K562 (cell line): ENCODE measurements around the gene CALM1. TPM values are rescaled to one million over a fixed set of nuclear protein-coding genes. Genes with fewer than 3 reads are reported as not detected.

Experiments used
- AFF4 ChIP-seq: sonication (generic); formaldehyde crosslinking; IDR thresholded peaks from 2 replicates; pipeline ENCODE4 v1.8.0; 2023; ENCODE audit warnings: mild to moderate bottlenecking, missing genetic modification reagents
- E2F4 ChIP-seq: sonication (generic); formaldehyde crosslinking; IDR thresholded peaks from 2 replicates; pipeline ENCODE4 v1.8.0; 2022; ENCODE audit warnings: mild to moderate bottlenecking, low read depth, missing genetic modification reagents
- GABPB2 ChIP-seq: fragments of 250-450 bp; sonication (Bioruptor Pico); conservative IDR thresholded peaks from 2 replicates; pipeline ENCODE4 v1.5.1; 2021; ENCODE audit warnings: mild to moderate bottlenecking
- GTF2E2 ChIP-seq: fragments of 200-800 bp; sonication (Bioruptor generic); IDR thresholded peaks from 2 replicates; pipeline ENCODE4 v1.6.1; 2016; ENCODE audit warnings: missing genetic modification characterization, missing compliant biosample characterization
- ILF3 ChIP-seq: fragments of 450-650 bp; IDR thresholded peaks from 2 replicates; pipeline ENCODE4 v1.6.1; 2018; ENCODE audit warnings: antibody characterized with exemption, mild to moderate bottlenecking, moderate library complexity, borderline replicate concordance
- KAT7 ChIP-seq: sonication (generic); formaldehyde crosslinking; IDR thresholded peaks from 2 replicates; pipeline ENCODE4 v1.8.0; 2022; ENCODE audit warnings: missing genetic modification reagents, mild to moderate bottlenecking, borderline replicate concordance
- MAZ ChIP-seq, 2 experiments: fragments of 450-650 bp in 1 of 2; sonication (generic) in 1 of 2; formaldehyde crosslinking; IDR thresholded peaks in 1 of 2; conservative IDR thresholded peaks in 1 of 2; 2 replicates each; pipeline versions ENCODE4 v1.4.0 to v1.5.0; 2020; ENCODE audit warnings: mild to moderate bottlenecking in 1 of 2, missing genetic modification reagents in 1 of 2
- NR0B1 ChIP-seq: fragments of 450-650 bp; IDR thresholded peaks from one replicate; pipeline ENCODE4 v1.6.1; 2018; ENCODE audit warnings: mild to moderate bottlenecking, moderate library complexity; ENCODE audit not compliant: partially characterized antibody
- NR2C1 ChIP-seq, 2 experiments: fragments of 450-650 bp; IDR thresholded peaks; 2 replicates each; pipeline ENCODE4 v1.6.1; 2017; ENCODE audit warnings: mild to moderate bottlenecking in 2 of 2, antibody characterized with exemption in 1 of 2, inconsistent platforms in 1 of 2, missing compliant biosample characterization in 1 of 2, missing genetic modification characterization in 1 of 2
- OTX1 ChIP-seq: fragments of 450-650 bp; formaldehyde crosslinking; IDR thresholded peaks from 2 replicates; pipeline ENCODE4 v1.4.0; 2022; ENCODE audit warnings: mild to moderate bottlenecking
- PHF8 ChIP-seq: fragments of 200-600 bp; sonication (generic); IDR thresholded peaks from 2 replicates; pipeline ENCODE4 v1.6.1; 2012; ENCODE audit warnings: mixed run types, mild to moderate bottlenecking, inconsistent platforms, low read length, moderate library complexity, borderline replicate concordance
- SMAD2 ChIP-seq: fragments of 150-350 bp; IDR thresholded peaks from 2 replicates; pipeline ENCODE4 v1.6.1; 2014; ENCODE audit warnings: low read depth, mild to moderate bottlenecking, low read length
- SRSF1 ChIP-seq: fragments of 200-400 bp; formaldehyde crosslinking; IDR thresholded peaks from 2 replicates; pipeline ENCODE4 v1.6.1; 2017; ENCODE audit warnings: mild to moderate bottlenecking, low read depth, low read length, moderate library complexity
- TBL1XR1 ChIP-seq, 2 experiments: IDR thresholded peaks; 2 replicates each; pipeline ENCODE4 v1.6.1; 2012; ENCODE audit warnings: improper control_type of control experiment in 2 of 2, low read length in 2 of 2, mild to moderate bottlenecking in 1 of 2
- TSC22D4 ChIP-seq: fragments of 450-650 bp; IDR thresholded peaks from 2 replicates; pipeline ENCODE4 v1.6.1; 2016; ENCODE audit warnings: missing genetic modification characterization, missing biosample characterization, control low read depth
- XRCC4 ChIP-seq: IDR thresholded peaks from one replicate; pipeline ENCODE4 v1.6.1; 2011; ENCODE audit not compliant: insufficient read depth, insufficient read length; ENCODE audit errors: extremely low read depth
- ZNF133 ChIP-seq: fragments of 250-450 bp; sonication (Bioruptor Pico); IDR thresholded peaks from 2 replicates; pipeline ENCODE4 v1.4.0; 2020; ENCODE audit warnings: mild to moderate bottlenecking
- ZNF224 ChIP-seq: sonication (generic); formaldehyde crosslinking; IDR thresholded peaks from 2 replicates; pipeline ENCODE4 v1.8.0; 2022; ENCODE audit warnings: mild to moderate bottlenecking, missing genetic modification reagents
- ZNF232 ChIP-seq: sonication (generic); formaldehyde crosslinking; IDR thresholded peaks from 2 replicates; pipeline ENCODE4 v1.8.0; 2022; ENCODE audit warnings: mild to moderate bottlenecking, missing genetic modification reagents
- ZNF445 ChIP-seq: fragments of 250-450 bp; sonication (Bioruptor Pico); IDR thresholded peaks from 2 replicates; pipeline ENCODE4 v1.4.0; 2020; ENCODE audit warnings: low read depth, mild to moderate bottlenecking, moderate library complexity
- polyA plus RNA-seq, 8 experiments: library from polyadenylated mRNA; depleted of rRNA in 4 of 8; stranded (reverse) in 5 of 8; unstranded in 3 of 8; fragments of >200 nt; fragmentation: Nextera tagmentation in 2 of 8; fragmentation: Illumina TruSeq in 1 of 8; extraction: Ambion mirVana in 2 of 8; extraction: Trizol in 1 of 8; gene quantifications; 2 replicates each; pipeline versions ENCODE4 v1.2.1 to v1.2.3, GENCODE V29; 2011 to 2014; ENCODE audit warnings: inconsistent platforms in 1 of 8, missing spikeins in 1 of 8
- total RNA-seq, 7 experiments: library from RNA; depleted of rRNA in 6 of 7; stranded (reverse); fragments of >200 nt in 6 of 7; fragmentation: Illumina TruSeq in 2 of 7; extraction: Trizol in 2 of 7; gene quantifications; 2 replicates each; pipeline versions ENCODE4 v1.2.1 to v1.2.3, GENCODE V29; 2011 to 2021; ENCODE audit warnings: low replicate concordance in 1 of 7

The CALM1 gene
- total and polyA plus RNA-seq, 9 of the 15 experiments (the other 6 are each of a cell fraction or from before 2014, with no cell fraction given), result 48.0 to 269 (median 158) TPM

GRCh38 chr14:90396341-90397339, at the start of gene CALM1 (continued):
- peak; percentile 91 for TF ChIP-seq AFF4 (CRISPR knock-in tag)
- no peak for TF ChIP-seq SMAD2
- peak; percentile 85; the same call in 1 of the 2 replicates for TF ChIP-seq ILF3
- peak; percentile 72 to 90; a peak in 3 of 4 replicates for TF ChIP-seq MAZ (CRISPR knock-in tag; conservative IDR thresholded peaks at IDR 0.05 in 1 of 2, IDR thresholded peaks at IDR 0.05 in 1 of 2)
- no peak for TF ChIP-seq XRCC4
- 0 out of 2 replicates have a peak, but pooled peaks have one; percentile 33 for TF ChIP-seq E2F4
- no peak for TF ChIP-seq ZNF445 (CRISPR knock-in tag)
- no peak for TF ChIP-seq ZNF133 (CRISPR knock-in tag)
- TF ChIP-seq GTF2E2 (tag), result peak; percentile 87
- peak; percentile 96 for TF ChIP-seq PHF8
- TF ChIP-seq TBL1XR1 (IDR thresholded peaks at IDR 0.05; ENCODE audit: low read length in 2 of 2), result peak in 1 of 2 experiments; percentile 53; a peak in 1 of 4 replicates
- TF ChIP-seq ZNF232 (CRISPR knock-in tag), result no peak
- TF ChIP-seq NR0B1, result no peak
- no peak for TF ChIP-seq NR2C1 (IDR thresholded peaks at IDR 0.05)
- TF ChIP-seq NR2C1 (tag; IDR thresholded peaks at IDR 0.05), result no peak
- 0 out of 2 replicates have a peak, but pooled peaks have one; percentile 33 for TF ChIP-seq GABPB2 (CRISPR knock-in tag)
- TF ChIP-seq ZNF224 (CRISPR knock-in tag), result no peak
- TF ChIP-seq KAT7 (CRISPR knock-in tag), result peak; percentile 50; the same call in 1 of the 2 replicates
- TF ChIP-seq TSC22D4 (tag), result no peak
- TF ChIP-seq SRSF1, result 0 out of 2 replicates have a peak, but pooled peaks have one; percentile 55
- TF ChIP-seq OTX1 (CRISPR knock-in tag), result no peak
